Measurements from ENCODE around the gene CSTF1. TPM values are rescaled to one million over a fixed set of nuclear protein-coding genes. Genes with fewer than 3 reads are reported as not detected.
A peak's percentile ranks its signal among the peaks of the same experiment; 100 is the strongest.

CSTF1 gene
- total RNA-seq, 6 experiments from 2014 or later, result 32.1 to 40.5 (median 34.6) TPM

GRCh38 chr20:56371977-56372376, 20.5 kb upstream of the CSTF1 start:
- Mint-ChIP-seq H3K9me3 (no peaks in the 10 kb centered on the region), H3K4me1 (ENCODE audit: low read depth) (peaks cover 37% of the 10 kb centered on the region), H3K36me3 (ENCODE audit: low read depth) (peaks cover 43% of the 10 kb centered on the region), H3K4me3 (no peak overlapping the region), H3K27me3 (ENCODE audit: insufficient read depth) (peaks cover 3% of the 10 kb centered on the region), H3K27ac (no peak overlapping the region)
- TF ChIP-seq CTCF (IDR thresholded peaks at IDR 0.05), result no peak
- no peak for DNase-seq

- TF ChIP-seq CTCF (IDR thresholded peaks at IDR 0.05), result no peak
- Mint-ChIP-seq H3K9me3 (no peaks in the 10 kb centered on the region), H3K27me3 (ENCODE audit: insufficient read depth) (peaks cover 3% of the 10 kb centered on the region; the same call in 1 of the 2 replicates), H3K4me1 (ENCODE audit: low read depth) (peaks cover 38% of the 10 kb centered on the region), H3K27ac (peak overlapping the region; percentile 51), H3K4me3 (no peak overlapping the region), H3K36me3 (ENCODE audit: low read depth) (peaks cover 45% of the 10 kb centered on the region)
- no peak for DNase-seq
Measured at GRCh38 chr20:56372850-56373249, 19.6 kb upstream of the CSTF1 start.

- Mint-ChIP-seq H3K27me3 (ENCODE audit: insufficient read depth) (peaks cover 3% of the 10 kb centered on the region; the same call in 1 of the 2 replicates), H3K4me3 (no peak overlapping the region; the same call in 1 of the 2 replicates), H3K27ac (peak overlapping the region; percentile 52; the same call in 1 of the 2 replicates), H3K4me1 (ENCODE audit: low read depth) (peaks cover 38% of the 10 kb centered on the region), H3K9me3 (no peaks in the 10 kb centered on the region), H3K36me3 (ENCODE audit: low read depth) (peaks cover 49% of the 10 kb centered on the region)
- peak; percentile 97 for DNase-seq
- no peak for TF ChIP-seq CTCF (IDR thresholded peaks at IDR 0.05)
Measured at GRCh38 chr20:56373942-56374341, 18.5 kb upstream of the CSTF1 start.

- H3K27me3 Mint-ChIP-seq (ENCODE audit: insufficient read depth), result no peaks in the 10 kb centered on the region
- no peak for TF ChIP-seq CTCF (IDR thresholded peaks at IDR 0.05)
Measured at GRCh38 chr20:56376331-56376730, 16.1 kb upstream of the CSTF1 start.

GRCh38 chr20:56378386-56378785, 14.1 kb upstream of the CSTF1 start:
- Mint-ChIP-seq H3K4me1 (ENCODE audit: low read depth) (peaks cover 54% of the 10 kb centered on the region), H3K27ac (no peak overlapping the region), H3K36me3 (ENCODE audit: low read depth) (peaks cover 45% of the 10 kb centered on the region), H3K27me3 (ENCODE audit: insufficient read depth) (no peaks in the 10 kb centered on the region; the same call in 1 of the 2 replicates), H3K4me3 (no peak overlapping the region), H3K9me3 (no peaks in the 10 kb centered on the region)
- no peak for DNase-seq
- TF ChIP-seq CTCF (IDR thresholded peaks at IDR 0.05), result no peak

More at GRCh38 chr20:56376331-56376730, 16.1 kb upstream of the CSTF1 start:
- Mint-ChIP-seq H3K27ac (peak overlapping the region; percentile 43), H3K36me3 (ENCODE audit: low read depth) (peaks cover 46% of the 10 kb centered on the region), H3K4me3 (no peak overlapping the region), H3K9me3 (no peaks in the 10 kb centered on the region), H3K4me1 (ENCODE audit: low read depth) (peaks cover 52% of the 10 kb centered on the region)
- DNase-seq, result no peak

Data from HFFc6 (cell line).